PC-9 (cell line): ENCODE results near the gene CAMK2B. TPM values are rescaled to one million over a fixed set of nuclear protein-coding genes. Genes with fewer than 3 reads are reported as not detected.

Source experiments
- BruUV-seq: library from RNA; stranded (reverse); fragments of 400-500 nt; replicated peaks from 2 replicates; lab custom pipeline; 2021; lab: Mats Ljungman, UMichigan
- CTCF ChIA-PET: fragments of 300-600 bp; sonication (Branson Sonifier 250); formaldehyde crosslinking; loops from one replicate; lab custom pipeline; 2022; ENCODE audit warnings: antibody characterized with exemption; lab: Charles Lee
- POLR2A ChIA-PET: fragments of 300-600 bp; sonication (Branson Sonifier 250); formaldehyde crosslinking; loops from one replicate; lab custom pipeline; 2022; ENCODE audit warnings: antibody characterized with exemption; ENCODE audit not compliant: unreplicated experiment; lab: Charles Lee
- DNase-seq, 2 experiments: peaks; one replicate each; pipeline versions ENCODE4 v3.0.0 to v3.0.0-alpha.2; 2015 to 2022; ENCODE audit warnings: mixed read lengths in 1 of 2
- H2AFZ ChIP-seq: fragments of 200-600 bp; sonication (generic); 2 replicates; pipeline ENCODE4 v1.8.1; 2017; ENCODE audit warnings: antibody characterized with exemption
- H3F3A ChIP-seq: fragments of 200-600 bp; sonication (generic); 2 replicates; pipeline ENCODE4 v1.8.1; 2017; ENCODE audit warnings: antibody characterized with exemption, mild to moderate bottlenecking, low read depth; ENCODE audit not compliant: insufficient read depth
- H3K27ac ChIP-seq: fragments of 200-600 bp; sonication (generic); 2 replicates; pipeline ENCODE4 v1.6.1; 2016; ENCODE audit warnings: mixed run types
- H3K27me3 ChIP-seq: fragments of 200-600 bp; sonication (generic); 2 replicates; pipeline ENCODE4 v1.6.1; 2016; ENCODE audit warnings: low read depth, mixed run types; ENCODE audit not compliant: insufficient read depth
- H3K36me3 ChIP-seq: fragments of 200-600 bp; sonication (generic); 2 replicates; pipeline ENCODE4 v1.6.1; 2016; ENCODE audit warnings: low read depth, mixed run types
- H3K4me1 ChIP-seq: fragments of 200-600 bp; sonication (generic); replicated peaks from 2 replicates; pipeline ENCODE4 v1.6.1; 2016; ENCODE audit warnings: mixed run types; ENCODE audit not compliant: insufficient read depth
- H3K4me2 ChIP-seq: fragments of 200-600 bp; sonication (generic); 2 replicates; pipeline ENCODE4 v1.6.1; 2017; ENCODE audit warnings: mixed run types
- H3K4me3 ChIP-seq: fragments of 200-600 bp; sonication (generic); 2 replicates; pipeline ENCODE4 v1.6.1; 2016; ENCODE audit warnings: mixed run types
- H3K79me2 ChIP-seq: fragments of 200-600 bp; sonication (generic); 2 replicates; pipeline ENCODE4 v1.6.1; 2017; ENCODE audit warnings: low read depth, mixed run types
- H3K9me2 ChIP-seq: fragments of 200-600 bp; sonication (generic); 2 replicates; pipeline ENCODE4 v1.8.1; 2017; ENCODE audit warnings: mild to moderate bottlenecking; ENCODE audit not compliant: insufficient read depth
- H3K9me3 ChIP-seq: fragments of 200-600 bp; sonication (generic); 2 replicates; pipeline ENCODE4 v1.8.1; 2016; ENCODE audit warnings: low read depth; ENCODE audit not compliant: insufficient read depth
- H4K20me1 ChIP-seq: fragments of 200-600 bp; sonication (generic); 2 replicates; pipeline ENCODE4 v1.8.1; 2017; ENCODE audit not compliant: insufficient read depth
- EZH2 ChIP-seq: fragments of 200-600 bp; sonication (generic); IDR thresholded peaks from 2 replicates; pipeline ENCODE4 v1.8.0; 2017; ENCODE audit warnings: antibody characterized with exemption, low read depth
- intact Hi-C: fragments of 100-400 bp; cut with micrococcal nuclease; formaldehyde crosslinking; loops from one replicate; pipeline ENCODE4 v1.10.0; 2022; ENCODE audit not compliant: unreplicated experiment
- total RNA-seq: library from RNA; stranded (reverse); gene quantifications from 2 replicates; pipeline ENCODE4 v1.2.3, GENCODE V29; 2021
- TF ChIP-seq, protein P1 (sequence below): fragments of 200-600 bp; sonication (generic); conservative IDR thresholded peaks from 2 replicates; pipeline ENCODE4 v1.6.1; 2017; ENCODE audit warnings: mixed run types, antibody characterized with exemption, mild to moderate bottlenecking, moderate library complexity

Gene CAMK2B
- total RNA-seq, 1 experiment from 2014 or later, result 0.15 TPM

DNA sequence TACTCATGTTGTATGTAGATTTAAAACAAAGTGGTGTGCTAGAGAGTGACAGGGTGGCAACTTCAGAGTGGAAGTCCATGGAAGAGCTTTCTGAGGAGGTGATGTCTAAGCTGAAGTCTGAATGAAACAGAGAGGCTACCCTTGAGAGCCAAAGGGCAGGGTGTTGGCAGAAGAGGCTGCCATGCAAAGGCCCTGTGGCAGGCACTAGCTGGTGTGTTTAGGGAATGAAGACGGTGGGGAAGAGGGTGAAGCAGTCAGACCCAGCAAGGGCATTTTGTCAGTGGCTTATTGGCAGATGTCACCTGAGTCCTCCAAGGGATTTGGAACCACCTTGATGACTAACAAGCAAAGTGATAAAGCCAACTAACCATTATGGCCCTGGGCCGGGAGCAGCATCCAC, 3.7 kb upstream of the CAMK2B start:
- BruUV-seq, result no TSS peak
- POLR2A ChIA-PET, result no interaction called here
- Histone ChIP-seq H3K27me3 (peaks cover 28% of the 10 kb centered on the region), H3K4me2 (no peak overlapping the region), H2AFZ (no peak overlapping the region), H3K36me3 (no peaks in the 10 kb centered on the region), H3K4me1 (no peaks in the 10 kb centered on the region), H3F3A (no peaks in the 10 kb centered on the region), H3K9me3 (no peaks in the 10 kb centered on the region), H3K27ac (no peak overlapping the region), H3K4me3 (no peak overlapping the region), H3K9me2 (no peaks in the 10 kb centered on the region), H3K79me2 (no peaks in the 10 kb centered on the region), H4K20me1 (no peaks in the 10 kb centered on the region)
- DNase-seq, result no peak
- intact Hi-C loops, result no loop called here
- no peak for TF ChIP-seq EZH2
- TF ChIP-seq, protein P1, sequence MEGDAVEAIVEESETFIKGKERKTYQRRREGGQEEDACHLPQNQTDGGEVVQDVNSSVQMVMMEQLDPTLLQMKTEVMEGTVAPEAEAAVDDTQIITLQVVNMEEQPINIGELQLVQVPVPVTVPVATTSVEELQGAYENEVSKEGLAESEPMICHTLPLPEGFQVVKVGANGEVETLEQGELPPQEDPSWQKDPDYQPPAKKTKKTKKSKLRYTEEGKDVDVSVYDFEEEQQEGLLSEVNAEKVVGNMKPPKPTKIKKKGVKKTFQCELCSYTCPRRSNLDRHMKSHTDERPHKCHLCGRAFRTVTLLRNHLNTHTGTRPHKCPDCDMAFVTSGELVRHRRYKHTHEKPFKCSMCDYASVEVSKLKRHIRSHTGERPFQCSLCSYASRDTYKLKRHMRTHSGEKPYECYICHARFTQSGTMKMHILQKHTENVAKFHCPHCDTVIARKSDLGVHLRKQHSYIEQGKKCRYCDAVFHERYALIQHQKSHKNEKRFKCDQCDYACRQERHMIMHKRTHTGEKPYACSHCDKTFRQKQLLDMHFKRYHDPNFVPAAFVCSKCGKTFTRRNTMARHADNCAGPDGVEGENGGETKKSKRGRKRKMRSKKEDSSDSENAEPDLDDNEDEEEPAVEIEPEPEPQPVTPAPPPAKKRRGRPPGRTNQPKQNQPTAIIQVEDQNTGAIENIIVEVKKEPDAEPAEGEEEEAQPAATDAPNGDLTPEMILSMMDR, result no peak
- CTCF ChIA-PET, result no interaction called here

DNA sequence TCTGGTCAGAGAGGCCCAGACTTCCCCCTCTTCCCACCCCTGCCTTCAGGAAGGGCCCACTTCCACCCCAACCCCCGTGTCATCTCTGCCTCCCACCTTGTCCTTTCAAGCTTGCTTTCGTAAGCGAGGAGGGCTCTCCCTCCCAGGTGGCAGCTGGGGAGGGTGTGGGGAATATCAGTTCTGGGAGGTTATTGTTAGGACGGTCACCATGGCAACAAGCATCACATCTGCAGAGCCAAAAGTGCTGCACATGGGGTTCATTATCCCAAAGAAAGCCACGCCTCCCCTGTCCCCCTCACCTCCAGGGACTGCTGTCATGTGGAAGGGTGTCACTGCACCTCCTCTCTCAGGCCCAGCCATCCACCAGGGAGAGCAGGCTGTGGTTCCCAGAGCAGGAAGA, 2.6 kb upstream of the CAMK2B start:
- no peak overlapping the region for H3K4me2 ChIP-seq
- TF ChIP-seq EZH2, result no peak
- TF ChIP-seq, protein P1, result no peak
- peaks cover 34% of the 10 kb centered on the region for H3K27me3 ChIP-seq
- H3K79me2 ChIP-seq, result no peaks in the 10 kb centered on the region
- no peaks in the 10 kb centered on the region for H3K9me2 ChIP-seq
- no peak overlapping the region for H2AFZ ChIP-seq
- H3K36me3 ChIP-seq, result no peaks in the 10 kb centered on the region
- intact Hi-C loops, result no loop called here
- H3K9me3 ChIP-seq, result no peaks in the 10 kb centered on the region
- H4K20me1 ChIP-seq, result no peaks in the 10 kb centered on the region
- no peaks in the 10 kb centered on the region for H3F3A ChIP-seq
- DNase-seq, result no peak
- no peaks in the 10 kb centered on the region for H3K4me1 ChIP-seq
- no peak overlapping the region for H3K4me3 ChIP-seq
- ChIA-PET POLR2A (no interaction called here), CTCF (no interaction called here)
- no TSS peak for BruUV-seq
- no peak overlapping the region for H3K27ac ChIP-seq

DNA sequence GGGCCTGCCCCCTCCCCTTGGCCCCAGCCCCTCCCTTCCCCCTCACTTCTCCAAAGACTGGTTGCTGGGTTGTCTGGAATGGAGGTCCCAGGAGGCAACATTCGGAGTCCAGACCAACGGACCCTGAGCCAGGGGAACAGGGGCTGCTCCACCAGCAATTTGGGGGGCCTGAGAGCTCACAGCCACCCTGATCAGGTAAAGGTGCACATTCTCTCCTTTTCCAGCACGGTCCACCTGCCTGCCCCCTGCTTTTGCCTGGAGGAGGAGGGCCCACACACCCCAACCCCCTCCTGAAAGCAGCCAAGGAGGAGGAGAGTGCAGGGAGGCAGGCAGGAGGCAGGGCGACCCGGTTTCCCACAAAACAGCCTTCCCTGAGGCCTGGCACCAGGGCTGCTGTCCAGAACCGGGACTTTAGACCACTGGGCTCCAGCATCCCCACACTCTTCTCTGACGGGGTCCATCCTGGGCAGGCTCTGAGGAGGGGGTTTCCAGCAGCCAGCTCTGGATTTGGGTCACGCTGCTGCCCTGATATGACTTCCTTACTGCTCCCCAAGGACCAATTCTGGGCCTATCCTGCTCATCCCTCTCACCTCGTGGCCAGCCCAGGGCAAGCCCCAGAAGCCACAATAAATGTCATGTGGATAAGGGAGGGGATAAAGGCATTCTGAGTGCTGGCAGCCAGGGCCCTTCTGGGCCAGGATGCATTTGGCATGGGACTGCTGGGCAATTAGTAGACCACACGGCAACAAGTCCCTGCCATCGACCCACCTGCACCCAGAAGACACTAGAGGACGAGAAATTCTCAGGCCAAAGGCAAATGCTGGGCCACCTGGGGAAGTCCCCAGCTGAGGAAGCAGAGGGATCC, 1.1 kb upstream of the CAMK2B start:
- Histone ChIP-seq H3K27ac (no peak overlapping the region), H3F3A (no peaks in the 10 kb centered on the region), H3K27me3 (peaks cover 34% of the 10 kb centered on the region), H3K4me1 (no peaks in the 10 kb centered on the region), H3K79me2 (no peaks in the 10 kb centered on the region), H3K9me3 (no peaks in the 10 kb centered on the region), H4K20me1 (no peaks in the 10 kb centered on the region), H3K36me3 (no peaks in the 10 kb centered on the region), H3K4me2 (no peak overlapping the region), H3K4me3 (no peak overlapping the region), H3K9me2 (no peaks in the 10 kb centered on the region), H2AFZ (no peak overlapping the region)
- DNase-seq, result no peak
- ChIA-PET POLR2A (no interaction called here), CTCF (no interaction called here)
- BruUV-seq, result no TSS peak
- intact Hi-C loops, result no loop called here
- TF ChIP-seq EZH2, result no peak
- TF ChIP-seq, protein P1, result no peak
